GM06990 (cell line): ENCODE data around the gene FBXL3.

Source experiments
- DNase-seq: peaks from one replicate; pipeline ENCODE4 v3.0.0-alpha.2; 2011; ENCODE audit not compliant: insufficient read length; ENCODE audit errors: extremely low read depth
- H3K27me3 ChIP-seq: replicated peaks from 2 replicates; pipeline ENCODE4 v1.6.0; 2011; ENCODE audit warnings: low read length; ENCODE audit not compliant: control insufficient read depth, insufficient read depth
- H3K36me3 ChIP-seq: 2 replicates; pipeline ENCODE4 v1.5.1; 2011; ENCODE audit warnings: low read length; ENCODE audit not compliant: control insufficient read depth, insufficient read depth
- H3K4me3 ChIP-seq: replicated peaks from 2 replicates; pipeline ENCODE4 v1.5.1; 2011; ENCODE audit warnings: low read depth, mild to moderate bottlenecking, control low read depth, low read length
- CTCF ChIP-seq: IDR thresholded peaks from 2 replicates; pipeline ENCODE4 v1.5.1; 2011; ENCODE audit warnings: low read length, control low read depth, mild to moderate bottlenecking, inconsistent platforms; ENCODE audit not compliant: insufficient read depth, poor library complexity, severe bottlenecking

FBXL3 gene

GRCh38 chr13:77056886-77057285 lies 29.9 kb upstream of the FBXL3 start:
- TF ChIP-seq CTCF = no peak
- no peak overlapping the region for H3K4me3 ChIP-seq
- H3K27me3 ChIP-seq = no peaks in the 10 kb centered on the region
- H3K36me3 ChIP-seq = peaks cover 11% of the 10 kb centered on the region
- no peak for DNase-seq

- no peaks in the 10 kb centered on the region for H3K27me3 ChIP-seq
- H3K36me3 ChIP-seq = peaks cover 11% of the 10 kb centered on the region
- DNase-seq = no peak
- H3K4me3 ChIP-seq = no peak overlapping the region
- no peak for TF ChIP-seq CTCF
Observed at GRCh38 chr13:77056382-77056781, 29.4 kb upstream of the FBXL3 start.

GRCh38 chr13:77055158-77055557 lies 28.2 kb upstream of the FBXL3 start:
- Histone ChIP-seq H3K36me3 (peaks cover 12% of the 10 kb centered on the region), H3K27me3 (no peaks in the 10 kb centered on the region), H3K4me3 (no peak overlapping the region)
- TF ChIP-seq CTCF = no peak
- DNase-seq = no peak

GRCh38 chr13:77053192-77053591 lies 26.2 kb upstream of the FBXL3 start:
- Histone ChIP-seq H3K36me3 (peaks cover 16% of the 10 kb centered on the region), H3K4me3 (no peak overlapping the region), H3K27me3 (no peaks in the 10 kb centered on the region)
- no peak for DNase-seq
- TF ChIP-seq CTCF = no peak

GRCh38 chr13:77048681-77049080 lies 21.7 kb upstream of the FBXL3 start:
- TF ChIP-seq CTCF = no peak
- Histone ChIP-seq H3K4me3 (no peak overlapping the region), H3K27me3 (no peaks in the 10 kb centered on the region), H3K36me3 (peaks cover 15% of the 10 kb centered on the region)
- no peak for DNase-seq

- Histone ChIP-seq H3K27me3 (no peaks in the 10 kb centered on the region), H3K4me3 (no peak overlapping the region), H3K36me3 (peaks cover 14% of the 10 kb centered on the region)
- TF ChIP-seq CTCF = no peak
- no peak for DNase-seq
Observed at GRCh38 chr13:77047649-77048343, 20.8 kb upstream of the FBXL3 start.
